ENCODE results near the gene PLD1. TPM values are rescaled to one million over a fixed set of nuclear protein-coding genes. Genes with fewer than 3 reads are reported as not detected.
A peak's percentile ranks its signal among the peaks of the same experiment; 100 is the strongest.

Gene PLD1
- total and polyA plus RNA-seq, 10 of the 15 experiments (the other 5 are each of a cell fraction or from before 2014, with no cell fraction given) = 2.9 to 108 (median 3.6) TPM

DNA sequence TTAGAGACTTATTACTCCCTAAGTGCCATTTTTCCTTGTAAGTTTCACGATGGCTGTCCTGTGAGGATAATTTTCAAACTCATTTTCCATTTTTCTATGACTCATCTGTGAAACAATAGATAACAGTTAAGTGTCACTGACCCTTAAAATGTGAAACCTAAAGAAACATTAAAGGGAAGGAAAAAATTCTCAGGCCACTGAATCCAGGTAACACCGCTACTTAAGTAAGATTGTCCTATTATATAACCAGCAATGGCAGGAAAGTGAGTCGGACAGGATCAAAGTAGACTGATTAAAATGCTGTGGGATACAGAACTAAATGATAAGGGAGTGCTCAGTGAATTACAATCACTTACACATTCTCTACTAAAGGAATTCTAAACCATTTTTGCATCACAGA, 12.4 kb downstream of the PLD1 start:
- H2AFZ ChIP-seq (ENCODE audit: control insufficient read depth, low read depth, low read length) = no peak overlapping the region
- ATAC-seq (peak; percentile 26), DNase-seq (ENCODE audit: low read depth, low spot score) (no peak), FAIRE-seq (no peak)
- 30% methylated on average over 3 of the region's 3 CpGs for WGBS (ENCODE audit: insufficient coverage, insufficient replicate concordance, low lambda C conversion rate, missing lambda C conversion rate)
- H3K27ac ChIP-seq (ENCODE audit: control insufficient read depth, insufficient read depth) = peak overlapping the region; percentile 50
- peaks cover 8% of the 10 kb centered on the region for H3K79me2 ChIP-seq (ENCODE audit: control insufficient read depth, insufficient read depth, low read length)
- SMC1A ChIA-PET (ENCODE audit: uncharacterized antibody, unreplicated experiment) = interaction anchor here (1.0 to 4.7 kb wide), 13 partner anchors 8 to 39 kb away, joined by 3 to 64 read pairs (median 18); partner anchors contain the start of gene PLD1
- CTCF ChIA-PET = interaction anchor here (1.2 to 4.6 kb wide), 7 partner anchors 9 to 31 kb away, joined by 5 to 56 read pairs (median 7); partner anchors contain the start of gene PLD1
- no TSS peak for BruUV-seq (replicated peaks)
- in situ Hi-C loops (cut with MboI) = no loop called here
- POLR2A ChIA-PET = interaction anchor here (0.6 to 3.7 kb wide), 12 partner anchors 8 to 107 kb away, joined by 3 to 40 read pairs (median 8); partner anchors contain the start of gene PLD1
- H4K20me1 ChIP-seq (ENCODE audit: control insufficient read depth, insufficient read depth) = no peaks in the 10 kb centered on the region
- H3K9ac ChIP-seq (ENCODE audit: control insufficient read depth, insufficient read depth, low read length) = no peak overlapping the region
- H3K9me3 ChIP-seq (replicated peaks; ENCODE audit: control insufficient read depth, insufficient read depth, low read length) = no peaks in the 10 kb centered on the region; the same call in 1 of the 3 replicates
- RAD21 ChIA-PET (ENCODE audit: unreplicated experiment) = interaction anchor here (1.3 to 4.3 kb wide), 13 partner anchors 8 to 307 kb away, joined by 3 to 80 read pairs (median 17); partner anchors contain the start of gene PLD1
- H3K4me3 ChIP-seq = no peak overlapping the region
- peaks cover 8% of the 10 kb centered on the region; the same call in 1 of the 2 replicates for H3K4me1 ChIP-seq (ENCODE audit: control insufficient read depth, insufficient read depth, low read length)
- no peaks in the 10 kb centered on the region for H3K36me3 ChIP-seq (ENCODE audit: control insufficient read depth in 2 of 2, insufficient read depth in 2 of 2, low read length in 1 of 2)
- H3K4me2 ChIP-seq (ENCODE audit: control insufficient read depth, insufficient read depth) = 0 out of 2 replicates have a peak overlapping the region, but pooled peaks have one; percentile 25
- H3K27me3 ChIP-seq (replicated peaks in 1 of 2; ENCODE audit: control insufficient read depth in 2 of 2, insufficient read depth in 2 of 2, low read length in 1 of 2) = no peaks in the 10 kb centered on the region
- intact Hi-C loops (cut with micrococcal nuclease; ENCODE audit: unreplicated experiment) = loop anchor here (1.0 to 5.0 kb wide), 3 partner anchors 16 to 339 kb away; no protein-coding TSS in a partner anchor
- peak; percentile 57; the same call in 1 of the 2 replicates for TF ChIP-seq ZNF24 (IDR thresholded peaks at IDR 0.05)
- no peak for TF ChIP-seq CEBPB (IDR thresholded peaks at IDR 0.05; ENCODE audit: borderline replicate concordance in 1 of 2, low read depth in 2 of 2, low read length in 2 of 2)
- TF ChIP-seq BACH1 (IDR thresholded peaks at IDR 0.05; ENCODE audit: borderline replicate concordance) = peak; percentile 34; the same call in 1 of the 2 replicates
- TF ChIP-seq NFXL1 (IDR thresholded peaks at IDR 0.05; ENCODE audit: borderline replicate concordance) = no peak
- 0 out of 2 replicates have a peak, but pooled peaks have one; percentile 19 for TF ChIP-seq NBN (IDR thresholded peaks at IDR 0.05)
- TF ChIP-seq ZNF217 (IDR thresholded peaks at IDR 0.05) = no peak
- TF ChIP-seq FOXK2 (IDR thresholded peaks at IDR 0.05) = no peak
- TF ChIP-seq, protein P1, sequence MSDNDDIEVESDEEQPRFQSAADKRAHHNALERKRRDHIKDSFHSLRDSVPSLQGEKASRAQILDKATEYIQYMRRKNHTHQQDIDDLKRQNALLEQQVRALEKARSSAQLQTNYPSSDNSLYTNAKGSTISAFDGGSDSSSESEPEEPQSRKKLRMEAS (IDR thresholded peaks at IDR 0.05; ENCODE audit: low read depth, low read length) = no peak
- TF ChIP-seq ZNF592 (IDR thresholded peaks at IDR 0.05) = 0 out of 2 replicates have a peak, but pooled peaks have one; percentile 4
- no peak for TF ChIP-seq EZH2 (IDR thresholded peaks at IDR 0.05; ENCODE audit: borderline replicate concordance, control insufficient read depth, low read depth, low read length)
- 0 out of 2 replicates have a peak, but pooled peaks have one; percentile 11 for TF ChIP-seq DPF2 (IDR thresholded peaks at IDR 0.05)
- TF ChIP-seq, protein P2, sequence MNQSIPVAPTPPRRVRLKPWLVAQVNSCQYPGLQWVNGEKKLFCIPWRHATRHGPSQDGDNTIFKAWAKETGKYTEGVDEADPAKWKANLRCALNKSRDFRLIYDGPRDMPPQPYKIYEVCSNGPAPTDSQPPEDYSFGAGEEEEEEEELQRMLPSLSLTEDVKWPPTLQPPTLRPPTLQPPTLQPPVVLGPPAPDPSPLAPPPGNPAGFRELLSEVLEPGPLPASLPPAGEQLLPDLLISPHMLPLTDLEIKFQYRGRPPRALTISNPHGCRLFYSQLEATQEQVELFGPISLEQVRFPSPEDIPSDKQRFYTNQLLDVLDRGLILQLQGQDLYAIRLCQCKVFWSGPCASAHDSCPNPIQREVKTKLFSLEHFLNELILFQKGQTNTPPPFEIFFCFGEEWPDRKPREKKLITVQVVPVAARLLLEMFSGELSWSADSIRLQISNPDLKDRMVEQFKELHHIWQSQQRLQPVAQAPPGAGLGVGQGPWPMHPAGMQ (IDR thresholded peaks at IDR 0.05; ENCODE audit: borderline replicate concordance) = no peak
- TF ChIP-seq, protein P3, sequence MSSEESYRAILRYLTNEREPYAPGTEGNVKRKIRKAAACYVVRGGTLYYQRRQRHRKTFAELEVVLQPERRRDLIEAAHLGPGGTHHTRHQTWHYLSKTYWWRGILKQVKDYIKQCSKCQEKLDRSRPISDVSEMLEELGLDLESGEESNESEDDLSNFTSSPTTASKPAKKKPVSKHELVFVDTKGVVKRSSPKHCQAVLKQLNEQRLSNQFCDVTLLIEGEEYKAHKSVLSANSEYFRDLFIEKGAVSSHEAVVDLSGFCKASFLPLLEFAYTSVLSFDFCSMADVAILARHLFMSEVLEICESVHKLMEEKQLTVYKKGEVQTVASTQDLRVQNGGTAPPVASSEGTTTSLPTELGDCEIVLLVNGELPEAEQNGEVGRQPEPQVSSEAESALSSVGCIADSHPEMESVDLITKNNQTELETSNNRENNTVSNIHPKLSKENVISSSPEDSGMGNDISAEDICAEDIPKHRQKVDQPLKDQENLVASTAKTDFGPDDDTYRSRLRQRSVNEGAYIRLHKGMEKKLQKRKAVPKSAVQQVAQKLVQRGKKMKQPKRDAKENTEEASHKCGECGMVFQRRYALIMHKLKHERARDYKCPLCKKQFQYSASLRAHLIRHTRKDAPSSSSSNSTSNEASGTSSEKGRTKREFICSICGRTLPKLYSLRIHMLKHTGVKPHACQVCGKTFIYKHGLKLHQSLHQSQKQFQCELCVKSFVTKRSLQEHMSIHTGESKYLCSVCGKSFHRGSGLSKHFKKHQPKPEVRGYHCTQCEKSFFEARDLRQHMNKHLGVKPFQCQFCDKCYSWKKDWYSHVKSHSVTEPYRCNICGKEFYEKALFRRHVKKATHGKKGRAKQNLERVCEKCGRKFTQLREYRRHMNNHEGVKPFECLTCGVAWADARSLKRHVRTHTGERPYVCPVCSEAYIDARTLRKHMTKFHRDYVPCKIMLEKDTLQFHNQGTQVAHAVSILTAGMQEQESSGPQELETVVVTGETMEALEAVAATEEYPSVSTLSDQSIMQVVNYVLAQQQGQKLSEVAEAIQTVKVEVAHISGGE (CRISPR knock-in tag; IDR thresholded peaks at IDR 0.05) = no peak
- peak; percentile 66 for TF ChIP-seq NR2F1 (conservative IDR thresholded peaks at IDR 0.05)
- TF ChIP-seq PAX5 (IDR thresholded peaks at IDR 0.05; ENCODE audit: borderline replicate concordance, low read depth, low read length) = no peak

Data from GM12878 (cell line).